ENCODE results near the gene AMDHD2.

AMDHD2 gene

GRCh38 chr16:2481676-2482075 lies 38.5 kb upstream of the AMDHD2 start:
- TF ChIP-seq MYC (IDR thresholded peaks at IDR 0.05; ENCODE audit: low read depth, low read length) (no peak), CTCF (IDR thresholded peaks at IDR 0.05; ENCODE audit: low read depth, low read length) (no peak), POLR2A (IDR thresholded peaks at IDR 0.05; ENCODE audit: extremely low read depth, insufficient read length) (no peak), MAX (IDR thresholded peaks at IDR 0.05; ENCODE audit: low read depth, low read length) (no peak)
- H3K4me3 ChIP-seq (ENCODE audit: low read depth, low read length) = no peak overlapping the region
- DNase-seq (ENCODE audit: low read depth) = no peak

- no peak overlapping the region for H3K4me3 ChIP-seq (ENCODE audit: low read depth, low read length)
- TF ChIP-seq MYC (IDR thresholded peaks at IDR 0.05; ENCODE audit: low read depth, low read length) = no peak
- TF ChIP-seq CTCF (IDR thresholded peaks at IDR 0.05; ENCODE audit: low read depth, low read length) = no peak
- no peak for TF ChIP-seq MAX (IDR thresholded peaks at IDR 0.05; ENCODE audit: low read depth, low read length)
- no peak for TF ChIP-seq POLR2A (IDR thresholded peaks at IDR 0.05; ENCODE audit: extremely low read depth, insufficient read length)
- DNase-seq (ENCODE audit: low read depth) = no peak
Observed at GRCh38 chr16:2482249-2482648, 37.9 kb upstream of the AMDHD2 start.

DNA sequence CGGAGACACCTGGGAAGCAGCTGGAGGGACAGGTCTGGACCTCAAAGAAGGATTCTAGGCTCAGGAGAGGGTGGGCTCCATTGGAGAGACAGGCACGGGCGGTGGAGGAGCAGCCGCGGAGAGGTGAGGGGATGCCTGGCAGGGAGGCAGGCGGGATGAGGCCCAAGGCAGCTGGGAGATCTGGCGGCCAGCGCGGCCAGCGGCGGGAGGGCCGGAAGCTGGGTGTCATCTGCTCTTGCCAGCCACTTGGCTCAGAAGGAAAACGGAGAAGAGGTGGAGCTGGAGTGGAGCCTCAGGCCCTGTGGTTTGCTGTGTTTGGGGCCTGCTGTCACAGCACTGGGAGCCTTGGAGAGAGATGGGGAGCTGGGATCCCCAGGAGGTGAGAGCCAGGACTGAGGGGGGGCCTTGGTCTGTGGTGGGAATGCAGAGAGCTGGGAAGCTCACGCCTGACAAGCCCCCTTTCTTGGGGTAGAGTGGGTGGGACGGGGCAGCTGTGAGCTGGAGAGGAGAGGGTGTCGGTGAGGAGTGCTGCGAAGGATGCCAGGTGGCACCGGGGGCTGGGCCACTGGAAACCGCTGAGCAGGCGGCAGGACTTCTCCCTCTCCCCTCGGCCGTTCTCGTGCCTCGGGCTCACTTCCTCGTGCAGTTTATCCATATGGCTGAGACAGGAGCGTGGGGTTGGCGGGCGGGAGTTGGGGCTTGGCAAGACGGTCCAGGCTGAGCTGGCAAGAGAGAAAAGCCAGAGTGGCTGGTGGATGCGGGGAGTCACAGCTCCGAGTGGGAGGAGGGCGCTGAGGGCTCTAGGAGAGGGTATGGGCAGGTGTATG lies 37.2 kb upstream of the AMDHD2 start:
- H3K4me3 ChIP-seq (ENCODE audit: low read depth, low read length) = no peak overlapping the region
- TF ChIP-seq MYC (IDR thresholded peaks at IDR 0.05; ENCODE audit: low read depth, low read length) = no peak
- TF ChIP-seq MAX (IDR thresholded peaks at IDR 0.05; ENCODE audit: low read depth, low read length) = no peak
- TF ChIP-seq POLR2A (IDR thresholded peaks at IDR 0.05; ENCODE audit: extremely low read depth, insufficient read length) = no peak
- TF ChIP-seq CTCF (IDR thresholded peaks at IDR 0.05; ENCODE audit: low read depth, low read length) = no peak
- DNase-seq (ENCODE audit: low read depth) = no peak

DNA sequence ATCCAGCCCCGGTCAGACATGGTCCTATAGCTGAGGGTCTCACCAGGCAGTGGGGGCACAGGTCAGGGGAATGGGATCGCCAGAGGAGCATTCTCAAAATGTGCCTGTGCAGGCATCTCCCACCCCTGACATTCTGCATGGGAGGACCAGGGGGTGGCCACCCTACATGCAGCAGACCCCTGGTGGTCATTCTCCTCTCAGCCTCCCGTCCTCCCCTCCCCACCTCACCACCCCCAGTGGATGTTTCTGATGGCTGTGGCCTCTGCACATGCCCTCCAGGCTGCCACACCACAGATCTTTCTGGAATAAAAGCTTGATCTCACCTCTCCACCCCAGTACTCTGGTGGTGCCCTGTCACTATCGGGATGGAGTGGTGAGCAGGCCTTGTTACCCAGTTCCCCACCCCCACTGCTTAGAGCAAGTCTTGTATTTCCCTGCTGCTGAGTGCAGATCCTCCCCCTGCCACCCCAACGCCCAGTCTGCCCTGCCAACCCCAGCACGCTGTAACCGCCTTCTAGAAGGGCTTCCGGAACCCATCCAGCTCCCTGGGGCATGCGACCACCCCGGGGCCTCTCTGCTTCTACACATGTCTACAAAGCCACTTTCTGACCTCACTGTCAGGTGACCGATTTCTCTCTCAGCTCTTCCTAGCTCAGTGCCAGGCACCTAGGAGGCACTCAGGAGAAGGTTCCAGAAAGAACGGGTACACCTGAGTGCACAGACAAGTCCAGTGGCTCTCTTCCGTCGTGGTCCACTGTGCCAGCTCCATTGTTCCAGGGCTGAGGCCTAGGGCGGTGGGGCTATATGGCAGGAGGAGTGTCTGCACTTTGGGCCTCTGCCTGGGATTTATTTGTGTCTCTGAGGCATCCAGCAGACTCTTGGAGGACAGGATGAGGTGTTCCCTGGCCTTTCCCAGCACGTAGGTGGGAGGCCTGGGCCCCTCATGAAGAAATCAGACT lies 36.0 kb upstream of the AMDHD2 start:
- TF ChIP-seq POLR2A (IDR thresholded peaks at IDR 0.05; ENCODE audit: extremely low read depth, insufficient read length) = no peak
- no peak for TF ChIP-seq CTCF (IDR thresholded peaks at IDR 0.05; ENCODE audit: low read depth, low read length)
- no peak for TF ChIP-seq MAX (IDR thresholded peaks at IDR 0.05; ENCODE audit: low read depth, low read length)
- TF ChIP-seq MYC (IDR thresholded peaks at IDR 0.05; ENCODE audit: low read depth, low read length) = no peak
- H3K4me3 ChIP-seq (ENCODE audit: low read depth, low read length) = no peak overlapping the region

DNA sequence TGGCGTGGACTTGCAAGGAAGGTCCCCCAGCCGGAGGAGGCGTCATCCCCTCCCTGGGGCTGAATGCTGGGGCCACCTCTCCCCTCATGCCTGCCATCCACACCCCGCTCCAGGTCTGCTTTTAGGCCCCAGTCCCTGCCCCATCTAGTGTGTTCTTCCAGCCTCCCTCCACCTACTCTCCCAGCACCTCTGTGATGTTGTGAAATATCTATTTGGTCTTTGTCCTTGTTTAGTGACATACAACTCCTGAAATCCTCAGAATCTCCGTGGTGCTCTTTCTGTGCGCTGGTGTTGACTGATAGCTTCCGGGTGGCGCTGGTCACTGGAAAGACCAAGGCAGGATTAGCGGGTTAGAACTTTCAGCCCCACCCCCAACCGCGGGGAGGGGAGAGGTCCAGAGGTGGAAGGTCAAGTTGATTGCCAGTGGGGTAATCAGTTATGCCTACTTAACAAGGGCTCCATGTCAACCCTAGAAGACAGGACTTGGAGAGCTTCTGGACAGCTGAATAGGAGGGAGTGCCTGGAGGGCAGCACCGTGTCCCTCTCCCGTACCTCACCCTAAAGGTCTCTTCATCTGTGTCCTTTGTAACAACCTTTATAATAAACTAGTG lies 35.2 kb upstream of the AMDHD2 start:
- no peak for TF ChIP-seq MAX (IDR thresholded peaks at IDR 0.05; ENCODE audit: low read depth, low read length)
- no peak for TF ChIP-seq CTCF (IDR thresholded peaks at IDR 0.05; ENCODE audit: low read depth, low read length)
- no peak for TF ChIP-seq MYC (IDR thresholded peaks at IDR 0.05; ENCODE audit: low read depth, low read length)
- no peak for TF ChIP-seq POLR2A (IDR thresholded peaks at IDR 0.05; ENCODE audit: extremely low read depth, insufficient read length)
- no peak for DNase-seq (ENCODE audit: low read depth)
- H3K4me3 ChIP-seq (ENCODE audit: low read depth, low read length) = no peak overlapping the region

More for the DNA sequence above, 36.0 kb upstream of the AMDHD2 start:
- no peak for DNase-seq (ENCODE audit: low read depth)
